Measurements from ENCODE around the gene SMIM15. TPM values are rescaled to one million over a fixed set of nuclear protein-coding genes. Genes with fewer than 3 reads are reported as not detected.

The SMIM15 gene
- polyA plus RNA-seq, 3 donors from 2014 or later, result 22.5 to 49.0 (median 40.9) TPM

DNA sequence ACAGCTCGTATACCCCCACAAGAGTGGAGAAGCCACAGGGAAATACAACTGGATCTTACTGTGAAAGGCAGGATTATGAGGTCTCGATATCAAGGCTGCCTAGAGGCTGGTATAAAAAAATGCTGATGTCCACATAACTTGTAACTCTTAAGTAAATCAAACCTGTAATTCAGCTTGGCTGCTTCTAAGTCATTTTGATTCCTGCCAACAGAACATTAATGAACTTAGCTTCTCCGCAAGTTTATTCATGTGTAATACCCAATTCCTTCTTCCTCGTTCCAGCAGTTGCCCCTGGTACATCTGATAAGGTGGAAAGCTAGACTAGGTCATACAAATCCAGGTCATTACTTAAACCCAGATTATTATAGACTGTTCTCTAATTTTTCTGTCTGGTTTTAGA is 16.4 kb upstream of the SMIM15 start:
- Mint-ChIP-seq H3K4me1 (peaks cover 5 to 14% of the 10 kb centered on the region in 2 donors), H3K9me3 (no peaks in the 10 kb centered on the region), H3K27me3 (ENCODE audit: low read depth in 3 of 3) (peaks cover 1 to 3% (median 2%) of the 10 kb centered on the region in 3 donors), H3K4me3 (no peak overlapping the region), H3K27ac (no peak overlapping the region), H3K36me3 (no peaks in the 10 kb centered on the region)
- no peak for DNase-seq

- no peaks in the 10 kb centered on the region for H3K9me3 Mint-ChIP-seq
- H3K4me1 Mint-ChIP-seq, result peaks cover 5 to 14% of the 10 kb centered on the region in 2 donors
- H3K4me3 Mint-ChIP-seq, result no peak overlapping the region
- H3K27me3 Mint-ChIP-seq (ENCODE audit: low read depth in 3 of 3), result peaks cover 1 to 3% (median 2%) of the 10 kb centered on the region in 3 donors
- DNase-seq, result no peak
- H3K36me3 Mint-ChIP-seq, result no peaks in the 10 kb centered on the region
- no peak overlapping the region for H3K27ac Mint-ChIP-seq
Measured at GRCh38 chr5:61177716-61178115, 15.4 kb upstream of the SMIM15 start.

GRCh38 chr5:61177070-61177469 is 14.8 kb upstream of the SMIM15 start:
- H3K27ac Mint-ChIP-seq, result no peak overlapping the region
- peaks cover 1 to 3% (median 2%) of the 10 kb centered on the region in 3 donors for H3K27me3 Mint-ChIP-seq (ENCODE audit: low read depth in 3 of 3)
- H3K9me3 Mint-ChIP-seq, result no peaks in the 10 kb centered on the region
- peaks cover 5 to 14% of the 10 kb centered on the region in 2 donors for H3K4me1 Mint-ChIP-seq
- H3K4me3 Mint-ChIP-seq, result no peak overlapping the region
- DNase-seq, result no peak
- H3K36me3 Mint-ChIP-seq, result no peaks in the 10 kb centered on the region

GRCh38 chr5:61176631-61177030 is 14.4 kb upstream of the SMIM15 start:
- Mint-ChIP-seq H3K4me1 (peaks cover 5 to 14% of the 10 kb centered on the region in 2 donors), H3K36me3 (no peaks in the 10 kb centered on the region), H3K27me3 (ENCODE audit: low read depth in 3 of 3) (peaks cover 1 to 3% (median 2%) of the 10 kb centered on the region in 3 donors), H3K9me3 (no peaks in the 10 kb centered on the region), H3K27ac (no peak overlapping the region), H3K4me3 (no peak overlapping the region)
- DNase-seq, result no peak

DNA sequence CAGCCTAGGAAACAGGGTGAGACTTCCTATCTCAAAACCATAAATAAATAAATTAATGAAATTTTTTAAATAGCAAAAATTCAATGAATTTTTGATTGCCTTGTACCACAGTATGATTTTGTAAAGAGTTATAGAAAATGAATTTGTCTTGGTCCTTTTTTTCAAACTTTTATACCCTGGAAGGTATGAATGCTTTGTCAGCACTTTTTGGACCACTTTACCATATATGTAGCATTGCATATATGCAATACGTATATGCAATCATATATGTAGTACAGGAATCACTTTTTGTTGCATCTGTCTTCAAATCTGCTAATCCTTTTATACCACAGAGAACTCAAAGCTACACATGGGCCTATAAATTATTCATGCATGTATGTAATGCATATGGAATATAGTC is 9.2 kb upstream of the SMIM15 start:
- no peaks in the 10 kb centered on the region for H3K9me3 Mint-ChIP-seq
- H3K4me1 Mint-ChIP-seq, result no peaks in the 10 kb centered on the region
- no peak overlapping the region for H3K4me3 Mint-ChIP-seq
- no peaks in the 10 kb centered on the region for H3K27me3 Mint-ChIP-seq (ENCODE audit: low read depth in 3 of 3)
- no peaks in the 10 kb centered on the region for H3K36me3 Mint-ChIP-seq
- H3K27ac Mint-ChIP-seq, result no peak overlapping the region
- no peak for DNase-seq

DNA sequence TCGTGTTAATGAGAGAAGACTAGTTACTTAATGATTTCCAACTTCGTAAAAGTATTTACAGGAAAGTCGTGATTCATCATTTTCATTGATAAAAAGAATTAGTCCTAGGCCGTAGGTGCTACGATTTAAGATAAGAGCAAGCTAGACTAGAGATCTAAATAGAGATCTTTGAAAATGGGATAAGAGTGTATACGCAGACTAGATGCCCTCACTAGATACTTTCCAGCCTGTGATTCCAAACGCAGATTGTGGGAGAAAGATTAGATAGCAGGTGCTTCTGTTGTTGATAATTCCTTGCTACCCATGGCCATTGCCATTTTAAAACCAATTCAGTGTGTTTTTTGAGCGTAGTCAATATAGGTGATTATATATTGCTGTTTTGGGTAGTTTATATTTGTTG is 6.7 kb upstream of the SMIM15 start:
- H3K9me3 Mint-ChIP-seq, result no peaks in the 10 kb centered on the region
- H3K4me1 Mint-ChIP-seq, result peaks cover 0 to 4% of the 10 kb centered on the region in 2 donors
- H3K4me3 Mint-ChIP-seq, result no peak overlapping the region
- DNase-seq, result no peak
- no peaks in the 10 kb centered on the region for H3K27me3 Mint-ChIP-seq (ENCODE audit: low read depth in 3 of 3)
- H3K36me3 Mint-ChIP-seq, result no peaks in the 10 kb centered on the region
- no peak overlapping the region for H3K27ac Mint-ChIP-seq

GRCh38 chr5:61167382-61167781 is 5.1 kb upstream of the SMIM15 start:
- H3K4me3 Mint-ChIP-seq, result no peak overlapping the region
- no peaks in the 10 kb centered on the region for H3K36me3 Mint-ChIP-seq
- H3K27ac Mint-ChIP-seq, result no peak overlapping the region
- no peaks in the 10 kb centered on the region for H3K9me3 Mint-ChIP-seq
- H3K27me3 Mint-ChIP-seq (ENCODE audit: low read depth in 3 of 3), result peaks cover 0 to 2% (median 0%) of the 10 kb centered on the region in 3 donors
- no peak for DNase-seq
- peaks cover 10 to 18% of the 10 kb centered on the region in 2 donors for H3K4me1 Mint-ChIP-seq

DNA sequence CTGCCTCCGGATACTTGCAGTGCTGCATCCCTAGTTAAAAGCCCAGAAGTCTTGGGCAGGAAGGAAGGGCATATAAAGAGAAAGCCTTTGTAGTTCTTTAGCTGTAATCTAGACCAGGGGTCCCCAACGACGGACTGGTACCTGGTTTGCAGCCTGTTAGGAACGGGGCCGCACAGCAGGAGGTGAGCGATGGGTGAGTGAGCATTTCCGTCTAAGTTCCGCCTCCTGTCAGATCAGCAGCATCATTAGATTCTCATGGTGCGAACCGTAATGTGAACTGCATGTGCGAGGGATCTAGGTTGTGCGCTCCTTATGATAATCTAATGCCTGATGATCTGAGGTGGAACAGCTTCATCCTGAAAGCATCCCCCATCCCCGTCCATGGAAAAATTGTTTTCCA is 1.6 kb upstream of the SMIM15 start:
- Mint-ChIP-seq H3K27me3 (ENCODE audit: low read depth in 3 of 3) (peaks cover 2 to 7% (median 6%) of the 10 kb centered on the region in 3 donors), H3K36me3 (peaks cover 6 to 25% (median 18%) of the 10 kb centered on the region in 3 donors), H3K9me3 (no peaks in the 10 kb centered on the region), H3K4me3 (peak overlapping the region in 4 of 5 donors; percentile 11 to 98 (median 56)), H3K27ac (peak overlapping the region; percentile 0 to 97 (median 78)), H3K4me1 (peaks cover 31 to 52% of the 10 kb centered on the region in 2 donors)
- DNase-seq, result no peak

- Mint-ChIP-seq H3K27ac (peak overlapping the region; percentile 79 to 97 (median 84)), H3K9me3 (no peaks in the 10 kb centered on the region), H3K4me3 (peak overlapping the region; percentile 92 to 99 (median 92)), H3K36me3 (peaks cover 10 to 30% (median 25%) of the 10 kb centered on the region in 3 donors), H3K4me1 (peaks cover 34 to 57% of the 10 kb centered on the region in 2 donors), H3K27me3 (ENCODE audit: low read depth in 3 of 3) (peaks cover 2 to 7% (median 6%) of the 10 kb centered on the region in 3 donors)
- DNase-seq, result peak in 1 of 3 donors; percentile 8
Measured at GRCh38 chr5:61162832-61163567, 732 bp upstream of the SMIM15 start.

GRCh38 chr5:61160497-61160896 is 1.8 kb downstream of the SMIM15 start:
- Mint-ChIP-seq H3K27ac (peak overlapping the region; percentile 29 to 83 (median 47)), H3K4me1 (peaks cover 36 to 57% of the 10 kb centered on the region in 2 donors)

GRCh38 chr5:61159836-61160235 is 2.4 kb downstream of the SMIM15 start:
- Mint-ChIP-seq H3K36me3 (peaks cover 10 to 50% (median 46%) of the 10 kb centered on the region in 3 donors), H3K9me3 (peaks cover 0 to 5% (median 2%) of the 10 kb centered on the region in 6 donors), H3K27me3 (ENCODE audit: low read depth in 3 of 3) (peaks cover 2 to 7% (median 6%) of the 10 kb centered on the region in 3 donors), H3K4me1 (peaks cover 36 to 57% of the 10 kb centered on the region in 2 donors), H3K27ac (peak overlapping the region in 2 of 6 donors; percentile 13 to 21), H3K4me3 (no peak overlapping the region)
- no peak for DNase-seq

More at GRCh38 chr5:61160497-61160896, 1.8 kb downstream of the SMIM15 start:
- no peak for DNase-seq
- peaks cover 2 to 7% (median 6%) of the 10 kb centered on the region in 3 donors for H3K27me3 Mint-ChIP-seq (ENCODE audit: low read depth in 3 of 3)
- peak overlapping the region; percentile 26 to 65 (median 54) for H3K4me3 Mint-ChIP-seq
- H3K36me3 Mint-ChIP-seq, result peaks cover 10 to 43% (median 40%) of the 10 kb centered on the region in 3 donors
- H3K9me3 Mint-ChIP-seq, result peaks cover 0 to 2% (median under 1%) of the 10 kb centered on the region in 6 donors

- peaks cover 10 to 55% (median 53%) of the 10 kb centered on the region in 3 donors for H3K36me3 Mint-ChIP-seq
- H3K4me1 Mint-ChIP-seq, result peaks cover 36 to 55% of the 10 kb centered on the region in 2 donors
- peaks cover 2 to 7% (median 6%) of the 10 kb centered on the region in 3 donors for H3K27me3 Mint-ChIP-seq (ENCODE audit: low read depth in 3 of 3)
- no peak overlapping the region for H3K4me3 Mint-ChIP-seq
- H3K9me3 Mint-ChIP-seq, result peaks cover 0 to 8% (median 3%) of the 10 kb centered on the region in 6 donors
- no peak overlapping the region for H3K27ac Mint-ChIP-seq
- DNase-seq, result no peak
Measured at GRCh38 chr5:61159070-61159469, 3.2 kb downstream of the SMIM15 start.

GRCh38 chr5:61151893-61152292 is 10.4 kb downstream of the SMIM15 start:
- H3K4me1 Mint-ChIP-seq, result no peaks in the 10 kb centered on the region
- DNase-seq, result no peak
- H3K36me3 Mint-ChIP-seq, result peaks cover 4 to 33% (median 24%) of the 10 kb centered on the region in 3 donors
- H3K4me3 Mint-ChIP-seq, result no peak overlapping the region
- H3K27ac Mint-ChIP-seq, result no peak overlapping the region
- H3K27me3 Mint-ChIP-seq (ENCODE audit: low read depth in 3 of 3), result no peaks in the 10 kb centered on the region
- H3K9me3 Mint-ChIP-seq, result peaks cover 4 to 12% (median 5%) of the 10 kb centered on the region in 6 donors

GRCh38 chr5:61148515-61148914 is 13.8 kb downstream of the SMIM15 start:
- Mint-ChIP-seq H3K27ac (no peak overlapping the region), H3K4me3 (no peak overlapping the region), H3K36me3 (peaks cover 2 to 19% (median 7%) of the 10 kb centered on the region in 3 donors), H3K9me3 (peaks cover 0 to 4% (median 2%) of the 10 kb centered on the region in 6 donors), H3K27me3 (ENCODE audit: low read depth in 3 of 3) (no peaks in the 10 kb centered on the region), H3K4me1 (no peaks in the 10 kb centered on the region)
- DNase-seq, result no peak

Measured in immature natural killer cell (primary cell).